Osteocyte (in vitro differentiated cells): ENCODE measurements around the gene MUC13. TPM values are rescaled to one million over a fixed set of nuclear protein-coding genes. Genes with fewer than 3 reads are reported as not detected.

Source experiments
- DNase-seq: peaks from one replicate; pipeline ENCODE4 v3.0.0; 2021; ENCODE audit warnings: mixed read lengths; ENCODE audit not compliant: unreplicated experiment; ENCODE audit errors: extremely low spot score
- H3K27ac Mint-ChIP-seq: one replicate; pipeline ENCODE4 v1.8.0; 2021; ENCODE audit warnings: mild to moderate bottlenecking, mixed read lengths; ENCODE audit not compliant: unreplicated experiment
- H3K27me3 Mint-ChIP-seq: one replicate; pipeline ENCODE4 v1.8.0; 2021; ENCODE audit warnings: mixed read lengths; ENCODE audit not compliant: unreplicated experiment
- H3K36me3 Mint-ChIP-seq: one replicate; pipeline ENCODE4 v1.8.0; 2021; ENCODE audit warnings: mixed read lengths; ENCODE audit not compliant: unreplicated experiment
- H3K4me1 Mint-ChIP-seq: one replicate; pipeline ENCODE4 v1.8.0; 2021; ENCODE audit warnings: mixed read lengths; ENCODE audit not compliant: unreplicated experiment
- H3K4me3 Mint-ChIP-seq: one replicate; pipeline ENCODE4 v1.8.0; 2021; ENCODE audit warnings: mild to moderate bottlenecking, moderate library complexity, mixed read lengths; ENCODE audit not compliant: unreplicated experiment
- H3K9me3 Mint-ChIP-seq: one replicate; pipeline ENCODE4 v1.8.0; 2021; ENCODE audit warnings: mixed read lengths; ENCODE audit not compliant: unreplicated experiment
- long read RNA-seq: library from polyadenylated mRNA; unstranded; transcript quantifications from one replicate; pipeline ENCODE4 v2.0.0, GENCODE V29; 2021
- total RNA-seq: library from RNA; stranded (reverse); gene quantifications from 2 replicates; pipeline ENCODE4 v1.2.1, GENCODE V29; 2021
- TF ChIP-seq, protein P1 (sequence below): fragments of 200-600 bp; sonication (generic); IDR thresholded peaks from 2 replicates; pipeline ENCODE4 v1.5.0; 2021; ENCODE audit warnings: antibody characterized with exemption, mild to moderate bottlenecking, moderate library complexity

The MUC13 gene, protein sequence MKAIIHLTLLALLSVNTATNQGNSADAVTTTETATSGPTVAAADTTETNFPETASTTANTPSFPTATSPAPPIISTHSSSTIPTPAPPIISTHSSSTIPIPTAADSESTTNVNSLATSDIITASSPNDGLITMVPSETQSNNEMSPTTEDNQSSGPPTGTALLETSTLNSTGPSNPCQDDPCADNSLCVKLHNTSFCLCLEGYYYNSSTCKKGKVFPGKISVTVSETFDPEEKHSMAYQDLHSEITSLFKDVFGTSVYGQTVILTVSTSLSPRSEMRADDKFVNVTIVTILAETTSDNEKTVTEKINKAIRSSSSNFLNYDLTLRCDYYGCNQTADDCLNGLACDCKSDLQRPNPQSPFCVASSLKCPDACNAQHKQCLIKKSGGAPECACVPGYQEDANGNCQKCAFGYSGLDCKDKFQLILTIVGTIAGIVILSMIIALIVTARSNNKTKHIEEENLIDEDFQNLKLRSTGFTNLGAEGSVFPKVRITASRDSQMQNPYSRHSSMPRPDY
- total RNA-seq, result not detected in 2 replicates
- long read RNA-seq, result 0 reads

DNA sequence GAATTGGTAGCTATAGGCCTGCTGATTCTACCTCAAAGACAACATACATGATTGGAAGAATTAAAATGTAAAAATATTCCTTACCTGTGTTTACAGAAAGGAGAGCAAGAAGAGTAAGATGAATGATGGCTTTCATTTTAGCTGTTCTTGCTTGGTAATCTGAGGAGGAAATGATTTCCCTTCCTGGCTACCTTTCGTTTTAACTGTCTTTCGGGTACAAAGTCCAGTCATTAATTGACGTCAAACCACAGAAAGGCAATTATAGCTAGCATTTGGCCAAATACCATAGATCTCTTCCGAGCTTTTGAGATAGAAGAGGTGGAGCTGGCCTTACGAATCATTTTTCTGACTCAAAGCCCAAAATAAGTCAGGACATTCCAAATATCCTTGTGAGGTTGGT lies at the start of gene MUC13:
TSS of gene MUC13 (minus strand) at position 175 of the 400 bp plus-strand sequence. CDS start at position 136, 39 bp downstream.
- H3K36me3 Mint-ChIP-seq, result no peaks in the 10 kb centered on the region
- no peaks in the 10 kb centered on the region for H3K4me1 Mint-ChIP-seq
- no peak within 1 kb of the TSS for H3K27ac Mint-ChIP-seq
- H3K4me3 Mint-ChIP-seq, result no peak within 1 kb of the TSS
- DNase-seq, result no peak
- H3K27me3 Mint-ChIP-seq, result no peaks in the 10 kb centered on the region
- TF ChIP-seq, protein P1, sequence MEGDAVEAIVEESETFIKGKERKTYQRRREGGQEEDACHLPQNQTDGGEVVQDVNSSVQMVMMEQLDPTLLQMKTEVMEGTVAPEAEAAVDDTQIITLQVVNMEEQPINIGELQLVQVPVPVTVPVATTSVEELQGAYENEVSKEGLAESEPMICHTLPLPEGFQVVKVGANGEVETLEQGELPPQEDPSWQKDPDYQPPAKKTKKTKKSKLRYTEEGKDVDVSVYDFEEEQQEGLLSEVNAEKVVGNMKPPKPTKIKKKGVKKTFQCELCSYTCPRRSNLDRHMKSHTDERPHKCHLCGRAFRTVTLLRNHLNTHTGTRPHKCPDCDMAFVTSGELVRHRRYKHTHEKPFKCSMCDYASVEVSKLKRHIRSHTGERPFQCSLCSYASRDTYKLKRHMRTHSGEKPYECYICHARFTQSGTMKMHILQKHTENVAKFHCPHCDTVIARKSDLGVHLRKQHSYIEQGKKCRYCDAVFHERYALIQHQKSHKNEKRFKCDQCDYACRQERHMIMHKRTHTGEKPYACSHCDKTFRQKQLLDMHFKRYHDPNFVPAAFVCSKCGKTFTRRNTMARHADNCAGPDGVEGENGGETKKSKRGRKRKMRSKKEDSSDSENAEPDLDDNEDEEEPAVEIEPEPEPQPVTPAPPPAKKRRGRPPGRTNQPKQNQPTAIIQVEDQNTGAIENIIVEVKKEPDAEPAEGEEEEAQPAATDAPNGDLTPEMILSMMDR, result no peak
- no peaks in the 10 kb centered on the region for H3K9me3 Mint-ChIP-seq

DNA sequence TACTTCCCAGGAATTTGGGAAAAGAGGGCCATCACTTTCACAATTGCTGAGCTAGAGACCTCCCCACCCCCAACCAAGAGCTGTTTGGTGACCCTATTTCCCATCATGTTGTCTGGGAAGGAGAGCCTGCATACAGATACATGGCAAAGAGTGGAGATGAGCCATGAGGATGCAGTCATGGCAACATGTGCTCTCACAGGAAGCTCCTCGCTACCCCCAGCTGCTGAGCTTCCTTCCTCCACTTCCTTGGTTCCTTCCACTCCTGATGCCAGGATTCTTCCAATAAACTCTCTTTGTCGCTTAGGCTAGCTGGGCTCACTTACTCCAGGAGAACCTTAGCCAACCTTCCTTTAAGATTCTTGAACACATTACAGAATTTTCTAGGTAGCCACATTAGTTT lies 48.3 kb upstream of the MUC13 start:
- Mint-ChIP-seq H3K9me3 (no peaks in the 10 kb centered on the region), H3K27ac (peak overlapping the region; percentile 27), H3K4me1 (peaks cover 23% of the 10 kb centered on the region), H3K36me3 (peaks cover 31% of the 10 kb centered on the region), H3K4me3 (no peak overlapping the region), H3K27me3 (no peaks in the 10 kb centered on the region)
- no peak for DNase-seq
- TF ChIP-seq, protein P1, result no peak

DNA sequence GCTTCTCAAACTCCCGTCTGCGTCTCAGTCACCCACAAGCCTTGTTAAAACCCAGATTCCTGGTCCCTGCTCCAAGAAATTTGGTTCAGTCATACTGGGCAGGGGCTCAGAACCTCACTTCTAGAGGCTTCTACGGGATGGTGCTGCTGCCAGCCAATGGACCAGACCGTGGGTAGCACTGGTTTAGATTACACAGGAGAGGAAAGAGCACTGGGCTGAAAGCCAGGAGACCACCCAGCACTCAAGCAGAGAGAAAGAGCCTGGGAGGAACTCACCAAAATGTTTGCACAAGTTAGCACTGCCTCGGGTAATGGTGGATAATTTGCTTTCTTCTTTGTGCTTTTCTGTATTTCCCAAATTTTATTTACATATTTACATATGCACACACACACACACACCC lies 46.9 kb upstream of the MUC13 start:
- TF ChIP-seq, protein P1, result no peak

DNA sequence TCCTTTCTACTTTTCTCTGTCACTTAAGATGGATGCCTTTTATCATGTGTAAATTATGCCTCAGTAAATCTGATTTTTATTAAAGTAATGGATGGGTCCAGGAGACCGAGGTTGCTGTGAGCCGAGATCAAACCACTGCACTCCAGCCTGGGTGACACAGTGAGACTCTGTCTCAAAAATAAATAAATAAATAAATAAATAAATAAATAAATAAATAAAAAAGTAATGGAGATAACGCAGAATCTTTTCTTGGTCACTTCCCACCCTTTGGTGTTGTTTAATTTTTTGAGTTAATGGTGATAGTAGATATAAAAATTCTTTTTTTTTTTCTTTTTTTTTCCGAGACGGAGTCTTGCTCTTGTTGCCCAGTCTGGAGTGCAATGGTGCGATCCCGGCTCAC lies 44.1 kb upstream of the MUC13 start:
- Mint-ChIP-seq H3K27me3 (no peaks in the 10 kb centered on the region), H3K4me1 (no peaks in the 10 kb centered on the region), H3K27ac (no peak overlapping the region), H3K4me3 (no peak overlapping the region), H3K9me3 (no peaks in the 10 kb centered on the region), H3K36me3 (peaks cover 52% of the 10 kb centered on the region)
- DNase-seq, result no peak
- TF ChIP-seq, protein P1, result no peak

More for the DNA sequence above, 46.9 kb upstream of the MUC13 start:
- DNase-seq, result no peak
- Mint-ChIP-seq H3K27me3 (no peaks in the 10 kb centered on the region), H3K4me3 (no peak overlapping the region), H3K36me3 (peaks cover 44% of the 10 kb centered on the region), H3K4me1 (peaks cover 19% of the 10 kb centered on the region), H3K9me3 (no peaks in the 10 kb centered on the region), H3K27ac (no peak overlapping the region)

DNA sequence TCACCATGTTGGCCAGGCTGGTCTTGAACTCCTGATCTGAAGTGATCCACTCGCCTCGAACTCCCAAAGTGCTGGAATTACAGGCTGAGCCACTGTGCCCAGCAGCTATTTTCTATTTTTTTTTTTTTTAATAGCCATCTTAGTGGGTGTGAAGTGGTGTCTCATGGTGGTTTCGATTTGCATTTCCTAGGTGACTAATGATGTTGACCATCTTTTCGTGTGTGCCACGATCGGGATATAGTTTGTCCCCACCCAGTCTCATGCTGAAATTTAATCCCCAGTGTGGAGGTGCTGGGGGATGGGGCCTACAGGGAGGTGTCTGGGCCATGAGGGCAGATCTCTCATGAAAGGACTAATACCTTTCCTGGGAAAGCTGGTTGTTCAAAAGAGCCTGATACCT lies 41.8 kb upstream of the MUC13 start:
- no peak for DNase-seq
- peaks cover 56% of the 10 kb centered on the region for H3K36me3 Mint-ChIP-seq
- H3K9me3 Mint-ChIP-seq, result no peaks in the 10 kb centered on the region
- no peak overlapping the region for H3K27ac Mint-ChIP-seq
- H3K4me3 Mint-ChIP-seq, result no peak overlapping the region
- TF ChIP-seq, protein P1, result no peak
- no peaks in the 10 kb centered on the region for H3K4me1 Mint-ChIP-seq
- no peaks in the 10 kb centered on the region for H3K27me3 Mint-ChIP-seq
